Activated T-cell treated with anti-CD3 and anti-CD28 coated beads for 1 hour (primary cell): ENCODE measurements around the gene GALP.
"Not testable (repeated sequence)": the region's sequence is repeated elsewhere in the genome, so short reads cannot be mapped to it uniquely, and the experiment has no call there.

Experiments
- DNase-seq: peaks from one replicate; pipeline ENCODE4 v3.0.0-alpha.2; 2020; ENCODE audit warnings: low read depth

The GALP gene

DNA sequence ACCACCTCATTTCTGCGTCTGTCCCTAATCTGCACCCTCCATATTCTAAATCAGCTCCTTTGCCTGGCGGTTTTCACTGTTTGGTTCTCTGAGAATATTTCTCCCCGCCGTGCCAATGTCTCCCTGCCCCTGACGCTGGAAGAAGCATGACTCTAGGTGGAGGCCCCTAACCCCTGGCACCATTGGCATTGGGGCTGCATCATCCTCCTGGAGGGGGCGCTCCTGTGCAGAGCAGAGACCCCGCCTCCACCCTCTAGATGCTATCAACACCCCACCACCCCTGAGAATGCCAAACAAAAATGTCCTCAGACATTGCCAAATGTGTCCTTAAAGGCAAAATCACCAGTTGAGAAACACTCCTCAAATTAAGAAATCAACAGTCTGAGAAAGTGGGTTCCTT lies 15.3 kb downstream of the GALP start:
- no peak for DNase-seq

DNA sequence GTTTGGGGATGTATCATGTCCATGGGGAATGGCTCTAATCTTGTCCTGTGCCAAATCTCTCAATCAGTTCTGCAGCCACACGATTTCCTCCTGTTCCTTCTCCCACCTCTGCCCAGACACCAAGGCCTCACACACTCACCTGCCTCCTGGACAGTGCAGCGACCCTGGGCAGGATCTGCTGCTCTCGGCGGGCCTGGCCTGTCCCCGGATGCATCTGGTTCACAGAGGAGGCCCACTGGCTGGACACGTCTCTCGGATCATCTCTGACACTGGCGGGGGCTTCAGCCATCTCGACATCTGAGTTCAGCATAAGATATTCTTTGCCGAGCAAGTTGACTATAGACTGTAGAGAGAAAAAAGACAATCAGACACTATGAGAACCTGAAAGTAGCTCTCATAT lies 15.9 kb downstream of the GALP start:
- DNase-seq, result no peak

DNA sequence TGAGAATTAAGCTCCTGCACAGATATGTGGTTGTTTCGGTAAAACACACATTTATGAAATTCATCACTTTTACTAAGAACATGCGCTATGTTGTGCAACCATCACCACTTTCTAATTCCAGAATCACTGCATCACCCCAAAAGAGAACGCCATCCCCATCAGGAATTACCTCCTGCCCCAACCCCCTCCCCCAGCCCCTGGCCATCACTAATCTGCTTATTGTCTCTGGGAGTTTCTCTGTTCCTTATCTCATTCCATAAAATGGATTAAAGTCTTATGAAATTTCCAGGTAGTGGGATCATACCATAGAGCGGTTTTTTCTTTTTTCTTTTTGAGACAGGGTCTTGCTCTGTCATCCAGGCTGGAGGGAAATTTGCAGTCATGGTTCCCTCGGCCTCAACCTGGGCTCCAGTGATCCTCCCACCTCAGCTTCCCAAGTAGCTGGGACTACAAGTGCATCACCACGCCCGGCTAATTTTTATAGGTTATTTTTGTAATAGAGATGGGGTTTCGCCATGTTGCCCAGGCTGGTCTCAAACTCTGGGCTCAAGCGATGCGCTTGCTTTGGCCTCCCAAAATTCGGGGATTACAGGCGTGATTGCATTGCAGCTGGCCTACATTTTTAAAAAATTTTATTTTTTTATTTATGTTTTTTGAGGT lies 18.3 kb downstream of the GALP start:
- no peak for DNase-seq

DNA sequence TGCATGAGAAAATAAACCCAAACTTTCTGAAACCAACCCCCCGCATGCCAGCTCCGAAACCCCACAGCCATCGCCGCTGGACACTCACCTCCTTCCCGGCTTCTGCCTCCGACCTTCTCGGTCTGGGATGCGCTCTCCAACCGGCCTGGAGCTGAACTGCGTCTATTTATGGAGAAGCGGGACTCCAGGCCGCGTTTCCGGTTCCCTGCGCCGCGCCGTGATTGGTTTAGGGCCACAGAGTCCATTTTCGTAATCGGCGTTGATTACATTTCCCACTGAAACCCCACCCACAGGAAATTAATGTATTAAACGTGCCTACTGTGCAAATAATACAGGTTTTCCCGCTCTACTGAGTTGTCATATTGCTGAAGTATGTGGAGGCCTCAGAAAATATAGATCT lies 21.8 kb downstream of the GALP start, which contains the start of gene ZSCAN5B:
Gene ZSCAN5B (minus strand): TSS at position 138 of the 400 bp plus-strand sequence. CDS start 4,731 bp downstream, outside the sequence.
- DNase-seq, result not testable (repeated sequence)

DNA sequence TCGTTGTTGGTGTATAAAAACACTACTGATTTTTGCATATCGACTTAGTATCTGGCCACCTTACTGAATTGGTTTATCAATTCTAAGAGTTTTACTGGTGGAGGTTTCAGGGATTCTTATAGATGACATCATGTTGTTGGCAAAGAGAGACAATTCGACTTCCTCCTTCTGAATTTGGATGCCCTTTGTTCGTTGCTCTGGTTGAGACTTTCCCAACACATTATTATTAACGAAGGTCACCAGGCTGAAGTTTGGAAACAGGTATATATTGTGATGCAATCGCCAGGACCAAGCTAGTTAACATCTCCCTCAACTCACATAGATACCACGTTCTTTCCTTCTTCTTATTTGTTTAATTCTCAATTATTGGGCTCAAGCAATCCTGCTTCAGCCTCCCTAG lies 23.9 kb downstream of the GALP start:
- no peak for DNase-seq

DNA sequence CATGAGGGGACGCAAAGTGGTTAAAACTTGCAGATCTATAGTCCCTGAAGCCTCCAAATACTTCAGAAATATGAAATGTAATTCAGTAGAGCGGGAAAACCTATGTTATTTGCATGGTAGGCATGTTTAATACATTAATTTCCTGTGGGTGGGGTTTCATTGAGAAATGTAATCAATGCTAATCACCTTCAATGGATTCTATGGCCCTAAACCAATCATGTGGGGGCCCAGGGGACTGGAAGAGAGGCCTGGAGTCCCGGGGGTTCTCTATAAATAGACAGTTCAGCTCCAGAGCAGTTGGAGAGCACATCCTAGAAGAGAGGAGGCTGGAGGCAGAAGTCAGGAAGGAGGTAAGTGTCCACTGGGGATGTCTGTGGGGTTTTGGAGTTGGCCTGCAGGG lies 26.2 kb downstream of the GALP start, which contains the start of gene ZSCAN5C:
Gene ZSCAN5C (plus strand): TSS at position 301 of the 400 bp plus-strand sequence. CDS start 3,641 bp downstream, outside the sequence.
- DNase-seq, result no peak

DNA sequence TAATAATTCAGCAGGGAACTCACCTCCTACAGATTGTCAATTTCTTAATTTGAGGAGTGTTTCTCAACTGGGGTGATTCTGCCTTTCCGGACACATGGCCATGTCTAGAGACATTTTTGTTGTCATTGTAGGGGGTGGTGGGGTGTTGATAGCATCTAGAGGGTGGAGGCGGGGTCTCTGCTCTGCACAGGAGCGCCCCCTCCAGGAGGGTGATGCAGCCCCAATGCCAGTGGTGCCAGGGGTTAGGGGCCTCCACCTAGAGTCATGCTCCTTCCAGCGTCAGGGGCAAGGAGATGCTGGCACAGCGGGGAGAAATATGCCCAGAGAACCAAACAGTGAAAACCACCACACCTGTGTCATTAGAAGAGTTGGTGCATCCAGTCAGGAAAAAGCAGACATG lies 31.8 kb downstream of the GALP start:
- DNase-seq, result not testable (repeated sequence)

DNA sequence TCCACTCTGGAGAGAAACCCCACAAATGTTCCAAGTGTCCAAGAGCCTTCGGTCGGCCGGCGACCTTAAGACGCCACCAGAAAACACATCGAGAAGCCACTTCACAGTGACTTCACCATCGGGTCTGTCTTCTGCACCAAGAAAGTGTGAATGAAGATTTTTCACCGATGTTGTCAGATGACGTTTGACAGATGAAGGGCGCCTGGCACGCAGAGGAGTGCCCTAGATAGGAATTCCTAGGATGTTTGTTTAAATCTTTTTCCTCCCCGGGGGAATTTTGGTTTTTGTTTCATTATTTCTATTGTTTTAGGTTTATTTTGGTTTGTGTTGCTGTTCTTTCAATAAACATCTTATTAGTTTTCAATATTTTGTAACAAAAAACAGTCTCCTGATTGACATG lies 33.3 kb downstream of the GALP start:
- DNase-seq, result no peak

DNA sequence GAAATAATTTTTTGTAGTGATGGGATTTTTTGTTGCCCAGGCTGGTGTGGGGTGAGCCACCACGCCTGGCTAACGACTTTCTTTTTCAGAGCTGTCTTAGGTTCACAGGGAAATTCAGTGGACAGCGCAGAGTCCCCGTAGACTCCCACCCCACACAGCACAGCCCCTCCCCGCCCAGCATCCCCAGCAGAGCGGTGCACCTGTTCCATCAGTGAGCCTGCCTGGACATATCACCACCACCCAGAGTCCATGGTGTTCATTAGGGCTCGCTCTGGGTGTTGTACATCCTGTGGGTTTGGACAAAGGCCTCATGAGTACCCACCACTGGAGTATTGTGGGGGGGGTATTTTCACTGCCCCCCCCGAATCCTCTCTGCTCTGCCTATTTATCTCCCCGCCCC lies 34.2 kb downstream of the GALP start:
- not testable (repeated sequence) for DNase-seq

DNA sequence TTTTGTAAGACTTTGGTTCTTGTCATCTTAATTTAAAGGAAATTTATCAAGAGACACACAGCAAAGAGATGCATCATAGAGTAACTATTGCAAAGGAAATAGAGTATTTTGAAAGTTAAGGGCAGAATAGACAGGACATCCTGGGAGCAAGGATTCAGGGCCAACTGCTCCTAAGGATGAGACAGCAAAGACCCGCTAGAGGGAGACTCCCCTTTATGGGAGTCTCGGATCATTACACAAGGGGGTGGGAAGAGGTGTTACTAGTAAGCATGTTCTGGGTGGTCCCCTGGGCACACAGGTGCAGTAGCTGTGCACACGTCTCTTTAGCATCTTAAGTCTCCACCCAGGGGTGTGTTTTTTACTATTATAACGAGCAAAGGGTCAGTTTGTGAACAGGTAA lies 35.9 kb downstream of the GALP start:
- DNase-seq, result no peak

DNA sequence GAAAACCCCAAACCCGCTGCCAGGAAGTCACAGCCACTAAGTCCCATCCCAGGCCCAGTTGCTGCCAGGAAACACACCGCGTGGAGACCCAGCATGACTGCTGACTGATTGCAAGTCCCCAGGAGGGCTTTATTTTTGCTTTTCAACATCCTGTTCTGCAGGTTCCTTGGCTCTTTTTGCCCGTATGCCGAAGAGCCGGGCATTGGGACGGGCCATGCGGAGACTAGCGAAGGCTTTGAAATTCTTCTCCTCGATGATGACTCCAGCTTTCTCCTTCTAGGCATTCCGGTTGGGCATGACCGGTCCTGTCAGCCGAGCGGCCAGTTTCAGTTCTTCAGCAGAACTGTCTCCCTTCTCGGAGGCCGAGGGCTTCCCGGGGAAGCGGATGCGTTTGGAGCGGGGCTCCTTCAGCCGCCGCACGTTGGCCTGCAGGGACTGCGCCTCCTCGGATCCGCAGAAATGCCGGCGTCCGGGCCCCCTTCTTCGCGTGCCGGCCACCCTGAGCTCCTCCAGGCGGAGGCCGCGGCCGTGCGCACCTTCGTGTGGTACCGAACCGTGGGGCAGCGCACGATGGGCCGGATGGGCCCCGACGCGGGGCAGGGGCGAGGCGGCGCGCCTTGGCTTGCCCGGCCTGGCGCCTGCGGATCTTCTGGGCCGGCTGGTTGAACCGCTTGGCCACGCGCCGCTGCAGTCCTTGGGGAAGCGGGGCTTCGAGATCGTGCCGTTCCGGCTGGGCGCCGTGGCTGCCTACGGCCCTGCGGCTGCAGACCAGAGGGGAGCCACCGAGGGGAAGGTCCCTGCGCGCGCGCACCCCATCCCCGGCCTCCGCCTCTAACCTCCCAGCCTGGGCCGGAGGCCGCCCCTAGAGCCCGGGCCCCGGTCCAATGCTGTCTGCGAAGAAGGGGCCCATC lies 41.5 kb downstream of the GALP start:
- no peak for DNase-seq

DNA sequence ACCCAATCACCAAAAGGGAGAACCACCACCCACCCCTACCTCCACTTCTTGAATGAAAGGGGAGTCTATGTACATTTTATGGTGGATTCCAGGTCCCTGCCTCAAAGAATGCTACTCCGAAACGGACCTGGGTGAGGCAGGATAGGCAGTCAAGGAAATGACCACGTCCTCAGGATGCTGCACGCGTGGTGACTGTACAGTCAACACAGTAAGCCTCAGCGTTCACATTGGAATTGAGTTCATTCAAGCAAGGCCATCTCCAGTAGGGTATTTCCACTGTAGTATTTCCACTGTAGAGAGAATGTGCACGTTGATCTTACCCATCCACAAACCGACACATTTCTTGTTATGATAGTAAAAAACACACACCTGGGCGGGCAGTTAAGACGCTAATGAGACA lies 43.2 kb downstream of the GALP start:
- no peak for DNase-seq

DNA sequence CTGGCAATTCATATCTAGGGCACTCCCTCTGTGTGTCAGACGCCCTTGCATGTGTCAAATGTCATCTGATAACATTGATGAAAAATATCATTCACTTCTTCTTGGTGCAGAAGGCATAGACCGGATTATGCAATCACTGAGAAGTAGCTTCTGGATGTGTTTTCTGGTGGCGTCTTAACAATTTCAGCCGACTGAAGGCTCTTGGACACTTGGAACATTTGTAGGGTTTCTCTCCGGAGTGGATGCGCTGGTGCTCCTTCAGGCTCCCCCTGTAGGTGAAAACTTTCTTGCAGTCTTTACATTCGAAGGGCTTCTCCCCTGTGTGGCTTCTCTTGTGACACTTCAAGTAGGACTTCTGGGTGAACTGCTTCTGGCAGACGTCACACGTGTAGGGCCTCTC lies 45.6 kb downstream of the GALP start:
- not testable (repeated sequence) for DNase-seq

DNA sequence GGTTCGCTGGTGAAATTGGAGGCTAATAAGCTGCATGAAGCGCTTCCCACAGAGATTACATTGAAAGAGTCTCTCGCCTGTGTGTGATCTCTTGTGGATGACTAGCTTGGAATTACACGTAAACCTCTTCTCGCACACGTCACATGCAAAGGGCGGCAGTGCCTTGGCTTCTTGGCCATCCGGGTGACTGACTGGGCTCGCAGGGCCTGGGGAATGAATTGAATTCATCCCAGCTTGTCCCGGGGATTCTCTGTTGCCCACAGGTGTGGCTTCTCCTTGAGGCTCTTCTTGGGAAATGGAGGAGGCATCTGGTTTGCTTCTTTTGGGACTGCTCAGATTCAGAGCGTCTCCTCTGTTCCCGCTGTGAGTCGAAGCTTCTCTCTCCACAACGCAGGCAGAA lies 46.0 kb downstream of the GALP start:
- no peak for DNase-seq

DNA sequence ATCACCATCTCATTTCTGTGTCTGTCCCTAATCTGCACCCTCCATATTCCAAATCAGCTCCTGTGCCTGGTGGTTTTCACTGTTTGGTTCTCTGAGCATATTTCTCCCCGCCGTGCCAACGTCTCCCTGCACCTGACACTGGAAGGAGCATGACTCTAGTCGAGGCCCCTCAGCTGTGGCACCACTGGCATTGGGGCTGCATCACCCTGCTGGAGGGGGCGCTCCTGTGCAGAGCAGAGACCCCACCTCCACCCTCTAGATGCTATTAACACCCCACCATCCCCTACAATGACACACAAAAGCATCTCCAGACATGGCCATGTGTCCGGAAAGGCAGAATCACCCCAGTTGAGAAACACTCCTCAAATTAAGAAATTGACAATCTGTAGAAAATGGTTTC lies 47.1 kb downstream of the GALP start:
- DNase-seq, result no peak

DNA sequence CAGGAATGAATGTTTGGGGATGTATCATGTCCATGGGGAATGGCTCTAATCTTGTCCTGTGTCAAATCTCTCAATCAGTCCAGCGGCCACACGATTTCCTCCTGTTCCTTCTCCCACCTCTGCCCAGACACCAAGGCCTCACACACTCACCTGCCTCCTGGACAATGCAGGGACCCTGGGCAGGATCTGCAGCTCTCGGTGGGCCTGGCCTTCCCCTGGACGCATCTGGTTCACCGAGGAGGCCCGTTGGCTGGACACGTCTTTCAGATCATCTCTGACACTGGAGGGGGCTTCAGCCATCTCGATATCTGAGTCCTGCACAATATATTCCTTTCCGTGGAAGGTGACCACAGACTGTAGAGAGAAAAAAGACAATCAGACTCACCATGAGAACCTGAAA lies 47.7 kb downstream of the GALP start:
- no peak for DNase-seq
